CD4-positive, alpha-beta T cell treated with Interleukin-6 for 4 hours (primary cell): ENCODE results near the gene HHIPL2.
A peak's percentile ranks its signal among the peaks of the same experiment; 100 is the strongest.

Experiments used
- DNase-seq: peaks from one replicate; pipeline ENCODE4 v3.0.0-alpha.2; 2020; ENCODE audit warnings: mixed read lengths

Gene HHIPL2

DNA sequence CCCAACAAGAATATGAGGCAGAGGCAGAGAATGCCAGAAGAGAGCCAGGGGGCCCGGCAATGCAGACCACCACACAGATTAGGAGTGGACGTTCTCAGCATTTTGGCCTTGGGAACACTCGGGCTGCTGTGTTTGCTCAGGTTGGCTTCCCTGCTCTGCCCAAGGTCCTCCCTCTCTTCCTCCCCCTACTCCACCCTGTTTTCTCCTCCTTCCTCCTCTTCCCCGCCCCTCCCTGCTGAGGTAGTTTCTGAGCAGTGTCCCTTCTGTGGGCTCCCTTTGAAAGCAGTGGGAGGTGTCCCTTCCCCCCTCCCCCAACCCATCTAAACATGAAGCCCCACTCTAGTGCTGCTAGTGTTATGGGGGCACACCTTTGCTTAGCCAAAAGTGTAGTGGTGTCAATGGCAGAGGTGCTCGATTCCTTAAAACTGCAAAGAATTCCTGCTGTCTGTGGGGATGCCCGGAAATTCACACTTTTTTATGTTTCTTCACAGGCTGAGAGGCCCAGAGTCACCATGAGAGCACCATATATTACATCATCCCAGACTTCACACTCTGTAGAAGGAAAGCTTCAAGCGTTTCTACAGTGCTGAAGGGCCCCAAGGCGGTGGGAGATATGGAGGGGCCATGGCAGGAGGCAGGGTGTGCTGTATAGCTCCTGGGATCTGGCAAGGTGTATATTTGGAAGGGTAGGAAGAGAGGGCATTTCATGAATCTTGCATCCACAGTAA, at the start of gene HHIPL2:
HHIPL2 (minus strand) TSS at position 161 of the 728 bp plus-strand sequence; CDS start at position 101, 60 bp downstream.
- DNase-seq: no peak

- DNase-seq: no peak
Observed at GRCh38 chr1:222596696-222597095, 48.8 kb upstream of the HHIPL2 start.

GRCh38 chr1:222594789-222595188, 46.9 kb upstream of the HHIPL2 start:
- DNase-seq: no peak

- DNase-seq: no peak
Observed at GRCh38 chr1:222592171-222592570, 44.3 kb upstream of the HHIPL2 start.

GRCh38 chr1:222589462-222590302, 41.8 kb upstream of the HHIPL2 start, which contains the start of gene TAF1A:
TSS of gene TAF1A (minus strand) at chr1:222589933.
- DNase-seq: peak; percentile 88

- DNase-seq: no peak
Observed at GRCh38 chr1:222588135-222588534, 40.2 kb upstream of the HHIPL2 start.

DNA sequence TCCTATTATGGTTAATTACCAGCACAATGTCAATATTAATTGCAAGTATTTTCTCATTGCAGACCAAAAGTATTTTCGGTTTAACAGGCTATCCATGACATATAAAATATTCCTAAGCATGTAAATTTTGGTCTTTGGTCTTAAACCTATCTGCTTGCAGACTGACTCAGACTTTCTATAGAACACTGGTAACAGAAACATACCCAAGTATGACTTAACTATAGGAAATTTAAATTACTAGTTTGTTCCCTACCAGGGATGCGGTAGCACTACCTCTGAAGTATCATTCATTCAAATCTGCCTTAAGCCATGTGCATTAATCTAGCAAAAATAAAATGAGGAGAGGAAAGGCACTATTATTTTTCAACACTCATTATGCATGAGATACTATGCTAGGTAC, 38.9 kb upstream of the HHIPL2 start:
- no peak for DNase-seq

GRCh38 chr1:222583079-222583478, 35.2 kb upstream of the HHIPL2 start:
- DNase-seq: no peak

- no peak for DNase-seq
Observed at GRCh38 chr1:222582099-222582774, 34.3 kb upstream of the HHIPL2 start.

- no peak for DNase-seq
Observed at GRCh38 chr1:222579316-222579715, 31.4 kb upstream of the HHIPL2 start.

- DNase-seq: no peak
Observed at GRCh38 chr1:222570837-222571236, 22.9 kb upstream of the HHIPL2 start.

DNA sequence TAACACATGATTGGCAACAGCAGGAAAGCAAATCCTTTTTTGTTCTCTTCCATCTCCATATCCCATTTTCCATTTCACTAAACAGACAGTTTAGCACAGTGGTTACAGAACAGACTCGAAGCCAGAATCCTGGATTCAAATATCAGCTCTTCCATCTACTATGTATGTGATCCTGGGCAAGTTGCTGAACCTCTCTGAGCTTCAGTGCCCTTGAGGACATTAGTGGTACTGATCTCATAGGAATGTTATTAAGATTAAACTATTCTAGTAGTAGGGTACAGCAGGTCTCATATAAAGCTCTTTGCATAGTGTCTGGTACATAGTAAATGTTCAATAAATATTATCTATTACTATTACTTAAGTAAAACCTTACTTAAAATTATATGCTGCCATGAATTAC, 13.8 kb upstream of the HHIPL2 start:
- DNase-seq: no peak

- DNase-seq: no peak
Observed at GRCh38 chr1:222557574-222557973, 9.7 kb upstream of the HHIPL2 start.

GRCh38 chr1:222557148-222557547, 9.2 kb upstream of the HHIPL2 start:
- DNase-seq: no peak

GRCh38 chr1:222555992-222556615, 8.2 kb upstream of the HHIPL2 start:
- no peak for DNase-seq

DNA sequence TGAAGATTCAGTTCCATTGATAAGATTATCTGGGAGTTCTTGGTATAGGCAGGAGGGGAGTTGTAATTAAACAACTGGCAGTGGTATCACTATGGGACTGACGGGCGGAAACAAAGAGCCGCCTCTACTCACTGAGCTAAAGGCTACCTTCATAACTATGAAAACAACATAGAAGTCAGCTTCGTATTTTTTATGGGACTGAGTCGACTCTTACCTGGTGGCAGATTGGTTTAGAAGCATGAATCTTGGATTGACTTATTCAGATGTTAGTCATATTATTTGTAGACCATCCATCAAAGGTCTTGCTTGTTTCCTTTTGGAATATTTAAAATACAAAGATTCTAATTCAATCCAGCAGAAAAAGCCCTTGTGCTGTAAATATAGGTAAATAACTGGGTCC, 6.3 kb upstream of the HHIPL2 start:
- DNase-seq: no peak

- DNase-seq: no peak
Observed at GRCh38 chr1:222552882-222553281, 5.0 kb upstream of the HHIPL2 start.

DNA sequence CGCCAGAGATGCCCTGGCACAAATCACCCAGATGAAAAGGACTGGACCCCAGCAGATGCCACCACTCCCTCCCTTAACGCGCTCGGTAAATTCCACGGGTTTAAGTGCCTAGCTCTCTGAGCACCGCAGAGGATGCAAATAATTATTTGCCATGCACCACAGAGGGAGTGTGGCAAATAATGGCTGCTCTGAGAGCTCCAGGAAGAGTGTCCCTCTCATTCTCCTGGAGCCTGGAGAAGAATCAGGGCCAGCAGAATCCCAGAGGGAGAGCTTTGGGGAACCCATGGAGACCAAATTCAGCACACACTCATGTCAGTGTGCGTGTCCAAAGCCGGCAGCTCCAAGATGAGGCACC, 667 bp downstream of the HHIPL2 start:
- no peak for DNase-seq

GRCh38 chr1:222546548-222547259, 1.2 kb downstream of the HHIPL2 start:
- no peak for DNase-seq

DNA sequence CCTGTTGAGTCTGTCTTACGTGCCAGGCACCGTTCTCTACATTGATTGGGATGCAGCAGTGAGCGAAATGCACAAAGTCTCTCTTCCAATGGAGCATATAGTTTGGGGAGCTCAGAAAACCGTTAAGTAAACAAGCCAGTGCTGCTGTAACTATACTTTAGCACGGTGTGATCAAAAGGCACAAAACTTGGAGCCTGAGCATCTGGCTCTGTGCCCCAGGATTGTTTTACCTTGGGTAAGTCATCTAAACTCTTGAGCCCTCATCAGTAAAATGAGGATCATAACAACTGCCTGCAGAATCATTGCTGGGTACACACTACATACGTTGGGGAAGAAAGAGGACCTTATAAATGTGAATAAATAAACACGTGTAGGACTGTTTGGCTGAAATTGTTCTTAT, 1.8 kb downstream of the HHIPL2 start:
- DNase-seq: no peak

GRCh38 chr1:222543817-222544216, 4.1 kb downstream of the HHIPL2 start:
- no peak for DNase-seq

GRCh38 chr1:222540598-222540995, 7.3 kb downstream of the HHIPL2 start:
- DNase-seq: no peak
